Fibroblast of pulmonary artery (primary cell): ENCODE measurements around the gene ARMC6.

Experiments used
- DNase-seq: peaks from one replicate; pipeline ENCODE4 v3.0.0-alpha.2; 2010; ENCODE audit warnings: low read depth
- H3K4me3 ChIP-seq: replicated peaks from 2 replicates; pipeline ENCODE4 v1.5.1; 2011; ENCODE audit warnings: low read depth, mild to moderate bottlenecking, control low read depth, low read length, moderate library complexity
- CTCF ChIP-seq: IDR thresholded peaks from 2 replicates; pipeline ENCODE4 v1.5.1; 2011; ENCODE audit warnings: mild to moderate bottlenecking, control low read depth, low read length, inconsistent platforms; ENCODE audit errors: missing control alignments

Gene ARMC6

GRCh38 chr19:19064098-19064722, 30.8 kb downstream of the ARMC6 start:
- peak overlapping the region; percentile 76 for H3K4me3 ChIP-seq
- DNase-seq: no peak
- TF ChIP-seq CTCF: peak; percentile 28

DNA sequence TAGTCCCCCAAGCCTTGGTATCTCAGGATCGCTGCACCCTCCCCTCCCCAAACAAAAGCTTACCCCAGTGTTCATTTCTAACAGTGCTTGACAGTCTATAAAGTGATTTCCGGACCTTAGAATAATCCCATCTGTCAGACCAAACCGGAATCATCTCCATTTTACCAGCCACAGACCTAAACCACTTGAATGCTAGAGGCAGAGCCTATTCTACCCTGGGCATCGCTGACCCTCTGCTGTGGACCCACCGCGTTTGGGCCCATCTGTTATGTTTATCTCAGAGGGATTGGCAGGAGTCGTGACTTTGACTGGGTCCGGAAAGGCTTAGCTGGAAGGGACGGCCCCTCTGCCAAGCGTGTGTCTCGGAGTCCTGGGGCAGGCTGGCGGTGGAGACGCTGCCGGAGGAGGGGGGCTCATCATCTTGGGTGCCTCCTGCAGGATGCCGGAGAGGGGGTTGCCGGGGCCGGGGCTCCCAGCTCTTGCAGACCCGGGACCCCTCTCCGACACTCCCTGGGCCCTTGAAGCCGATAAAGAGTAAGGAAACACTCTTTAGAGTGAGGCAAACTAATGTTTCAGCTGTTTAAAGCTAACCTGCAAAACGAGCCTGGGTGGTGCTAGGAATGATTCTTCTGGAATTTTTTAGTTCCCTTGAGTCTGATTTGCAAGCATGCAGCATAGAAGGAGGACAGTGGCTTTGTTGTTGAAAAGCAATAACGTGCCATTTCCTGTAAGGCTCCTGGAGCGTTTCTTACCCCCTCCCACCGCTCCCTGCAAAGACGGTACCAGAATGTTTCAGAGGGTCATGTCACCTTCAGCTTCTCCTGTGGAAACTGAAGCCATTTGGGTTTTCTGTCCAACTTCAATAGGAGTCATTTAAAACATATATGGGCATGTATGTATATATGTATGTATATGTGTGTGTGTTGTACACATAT, 31.7 kb downstream of the ARMC6 start:
- DNase-seq: no peak
- peak overlapping the region; percentile 76 for H3K4me3 ChIP-seq
- no peak for TF ChIP-seq CTCF

- H3K4me3 ChIP-seq: no peak overlapping the region
- TF ChIP-seq CTCF: no peak
- peak; percentile 24 for DNase-seq
These were observed 34.1 kb downstream of the ARMC6 start for GRCh38 chr19:19067276-19068072.

GRCh38 chr19:19068659-19069654, 35.6 kb downstream of the ARMC6 start:
- no peak for DNase-seq
- no peak overlapping the region for H3K4me3 ChIP-seq
- TF ChIP-seq CTCF: no peak

- H3K4me3 ChIP-seq: no peak overlapping the region
- no peak for TF ChIP-seq CTCF
- no peak for DNase-seq
These were observed 38.5 kb downstream of the ARMC6 start for GRCh38 chr19:19071897-19072296.
